Transverse colon (tissue), 4 donors: ENCODE results near the gene FAM120A.

ENCODE experiments used
- CTCF ChIP-seq, 5 experiments: fragments of 200-600 bp in 3 of 5; fragments of 450-650 bp in 2 of 5; sonication (generic) in 3 of 5; IDR thresholded peaks; 1 replicate in 2 of 5; 2 replicates in 3 of 5; pipeline ENCODE4 v1.5.1; 2016 to 2017; ENCODE audit warnings: antibody characterized with exemption in 5 of 5, inconsistent platforms in 3 of 5, mild to moderate bottlenecking in 2 of 5, moderate library complexity in 1 of 5
- EP300 ChIP-seq: sonication (generic); formaldehyde crosslinking; IDR thresholded peaks from one replicate; pipeline ENCODE4 v1.6.1; 2017; ENCODE audit warnings: antibody characterized with exemption, low read depth
- POLR2AphosphoS5 ChIP-seq, 3 donors: sonication (generic); formaldehyde crosslinking; IDR thresholded peaks; one replicate each; pipeline ENCODE4 v1.6.1; 2016; ENCODE audit warnings: antibody characterized with exemption in 3 of 3

- TF ChIP-seq CTCF (IDR thresholded peaks at IDR 0.05) (no peak), POLR2AphosphoS5 (IDR thresholded peaks at IDR 0.05) (peak in 1 of 3 donors; percentile 20), EP300 (peak; percentile 87)
Observed at GRCh38 chr9:93594041-93594756, 142.7 kb downstream of the FAM120A start.
